A549 (cell line): ENCODE results near the gene PYY. TPM values are rescaled to one million over a fixed set of nuclear protein-coding genes. Genes with fewer than 3 reads are reported as not detected.

ENCODE experiments used
- ATAC-seq, 2 experiments: fragments of 200-7000 bp in 1 of 2; fragments of >200 bp in 1 of 2; cut with Nextera tagmentation in 1 of 2; cut with Tn5 transposase in 1 of 2; 3 replicates each; pipeline versions ENCODE4 v1.8.0 to v1.9.1; 2018 to 2020; ENCODE audit warnings: mild to moderate bottlenecking in 1 of 2, moderate library complexity in 1 of 2
- CTCF ChIA-PET: fragments of 300-600 bp; sonication (Branson Sonifier 250); formaldehyde crosslinking; extraction: SDS; loops from one replicate; lab custom pipeline; 2021; ENCODE audit warnings: antibody characterized with exemption, inconsistent platforms; lab: Yijun Ruan, JAX
- POLR2A ChIA-PET: fragments of 350-600 bp; formaldehyde crosslinking; extraction: SDS; loops from one replicate; lab custom pipeline; 2021; ENCODE audit warnings: antibody characterized with exemption, inconsistent platforms; lab: Yijun Ruan, JAX
- DNase-seq, 2 experiments: peaks; one replicate each; pipeline versions ENCODE4 v3.0.0 to v3.0.0-alpha.2; 2011 to 2016; ENCODE audit warnings: low read depth in 1 of 2, low spot score in 1 of 2
- FAIRE-seq: peaks from 2 replicates; lab custom pipeline; 2011; peaks lifted over from hg19 to GRCh38; lab: Jason Lieb, UNC
- H3K27ac ChIP-seq, 2 experiments: fragments of >200 bp; sonication (Bioruptor Twin); formaldehyde crosslinking; 3 replicates each; pipeline ENCODE4 v1.5.1; 2016 to 2017
- H3K4me1 ChIP-seq: fragments of >200 bp; sonication (Bioruptor Twin); formaldehyde crosslinking; 3 replicates; pipeline ENCODE4 v1.6.1; 2016
- H3K4me2 ChIP-seq: fragments of >200 bp; sonication (Bioruptor Twin); formaldehyde crosslinking; 3 replicates; pipeline ENCODE4 v1.6.1; 2016
- H3K4me3 ChIP-seq: fragments of >200 bp; sonication (Bioruptor Twin); formaldehyde crosslinking; 3 replicates; pipeline ENCODE4 v1.5.1; 2016
- H3K9me3 ChIP-seq: fragments of >200 bp; sonication (Bioruptor Twin); formaldehyde crosslinking; 3 replicates; pipeline ENCODE4 v1.6.1; 2016
- ATOH8 ChIP-seq: fragments of 250-450 bp; sonication (Bioruptor Pico); IDR thresholded peaks from 2 replicates; pipeline ENCODE4 v1.5.0; 2020; ENCODE audit warnings: low read depth, mild to moderate bottlenecking, moderate library complexity
- CBX2 ChIP-seq: fragments of 200-600 bp; sonication (generic); IDR thresholded peaks from 2 replicates; pipeline ENCODE4 v1.6.1; 2016; ENCODE audit warnings: low read depth, mild to moderate bottlenecking, borderline replicate concordance
- CHD2 ChIP-seq: fragments of 150-350 bp; IDR thresholded peaks from 2 replicates; pipeline ENCODE4 v1.6.1; 2014; ENCODE audit warnings: low read length; ENCODE audit not compliant: partially characterized antibody
- CHD4 ChIP-seq: fragments of 200-600 bp; sonication (generic); IDR thresholded peaks from 2 replicates; pipeline ENCODE4 v1.6.1; 2016; ENCODE audit warnings: antibody characterized with exemption, mild to moderate bottlenecking, borderline replicate concordance
- CTCF ChIP-seq: fragments of >200 bp; sonication (Bioruptor Twin); formaldehyde crosslinking; IDR thresholded peaks from 3 replicates; pipeline ENCODE4 v1.5.1; 2016
- E2F6 ChIP-seq: IDR thresholded peaks from 2 replicates; pipeline ENCODE4 v1.6.1; 2012; ENCODE audit warnings: low read depth, borderline replicate concordance
- EHF ChIP-seq: fragments of 250-450 bp; sonication (Bioruptor Pico); IDR thresholded peaks from 2 replicates; pipeline ENCODE4 v1.5.0; 2020; ENCODE audit warnings: mild to moderate bottlenecking
- EP300 ChIP-seq, 2 experiments: fragments of >200 bp; sonication (Bioruptor Twin); formaldehyde crosslinking; IDR thresholded peaks; 2 replicates in 1 of 2; 3 replicates in 1 of 2; pipeline ENCODE4 v1.6.1; 2016 to 2017
- ESRRA ChIP-seq: fragments of 150-350 bp; IDR thresholded peaks from 2 replicates; pipeline ENCODE4 v1.6.1; 2014; ENCODE audit warnings: mild to moderate bottlenecking, low read length, borderline replicate concordance
- FOSL2 ChIP-seq, 2 experiments: fragments of 450-650 bp in 1 of 2; fragments of >200 bp in 1 of 2; sonication (Bioruptor Twin) in 1 of 2; formaldehyde crosslinking; IDR thresholded peaks; 2 replicates each; pipeline versions ENCODE4 v1.5.0 to v1.6.1; 2016 to 2020; ENCODE audit warnings: mild to moderate bottlenecking in 1 of 2, moderate library complexity in 1 of 2
- FOXS1 ChIP-seq: fragments of 250-450 bp; sonication (Bioruptor Pico); IDR thresholded peaks from 2 replicates; pipeline ENCODE4 v1.5.0; 2020; ENCODE audit warnings: mild to moderate bottlenecking, moderate library complexity
- HDAC2 ChIP-seq: fragments of 200-600 bp; sonication (generic); IDR thresholded peaks from 2 replicates; pipeline ENCODE4 v1.6.1; 2016
- HOXA7 ChIP-seq: fragments of 250-450 bp; sonication (Bioruptor Pico); IDR thresholded peaks from 2 replicates; pipeline ENCODE4 v1.5.0; 2020; ENCODE audit warnings: mild to moderate bottlenecking, moderate library complexity
- HOXB13 ChIP-seq: fragments of 250-450 bp; sonication (Bioruptor Pico); IDR thresholded peaks from 2 replicates; pipeline ENCODE4 v1.5.0; 2020; ENCODE audit warnings: low read depth, mild to moderate bottlenecking, moderate library complexity
- JUN ChIP-seq, 2 experiments: fragments of >200 bp; sonication (Bioruptor Twin); formaldehyde crosslinking; IDR thresholded peaks; 2 replicates in 1 of 2; 3 replicates in 1 of 2; pipeline ENCODE4 v1.6.1; 2016 to 2017
- MAFK ChIP-seq: fragments of 450-650 bp; IDR thresholded peaks from 2 replicates; pipeline ENCODE4 v1.6.1; 2014; ENCODE audit not compliant: partially characterized antibody
- MAX ChIP-seq: IDR thresholded peaks from 2 replicates; pipeline ENCODE4 v1.6.1; 2012
- MYC ChIP-seq: IDR thresholded peaks from 2 replicates; pipeline ENCODE4 v1.6.1; 2012; ENCODE audit warnings: mild to moderate bottlenecking, inconsistent platforms, low read length, improper control_type of control experiment, borderline replicate concordance
- POLR2A ChIP-seq: IDR thresholded peaks from 2 replicates; pipeline ENCODE4 v1.6.1; 2012; ENCODE audit warnings: mild to moderate bottlenecking, low read length
- ZNF302 ChIP-seq: fragments of 250-450 bp; sonication (Bioruptor Pico); IDR thresholded peaks from 2 replicates; pipeline ENCODE4 v1.9.0; 2021; ENCODE audit warnings: inconsistent platforms, mild to moderate bottlenecking, moderate library complexity
- WGBS: methylation state at CpG from one replicate; pipeline ENCODE4 v1.1.6; 2017; ENCODE audit errors: missing lambda C conversion rate; 5-methylcytosine and 5-hydroxymethylcytosine counted together
- polyA plus RNA-seq, 4 experiments: library from polyadenylated mRNA; depleted of rRNA in 3 of 4; stranded (reverse); fragments of >200 nt; fragmentation: RNase III in 1 of 4; extraction: RNeasy Plus Mini Kit Qiagen cat#74134 plus additional on column Dnase treatment in 1 of 4; gene quantifications; 2 replicates in 3 of 4; 3 replicates in 1 of 4; pipeline ENCODE4 v1.2.3, GENCODE V29; 2011 to 2017

The PYY gene
- polyA plus RNA-seq, 2 of the 4 experiments (the other 2 are of a cell fraction), result not detected

- peaks cover 24% of the 10 kb centered on the region for H3K4me1 ChIP-seq
- ChIA-PET CTCF (interaction anchor here (0.5 to 25.9 kb wide), 43 partner anchors 13 to 1261 kb away, joined by 3 to 412 read pairs (median 4); partner anchors contain the start of gene PPY), POLR2A (no interaction called here)
- H3K9me3 ChIP-seq, result no peaks in the 10 kb centered on the region
- H3K4me3 ChIP-seq, result no peak overlapping the region
- H3K4me2 ChIP-seq, result no peak overlapping the region
- TF ChIP-seq ATOH8 (CRISPR knock-in tag) (no peak), CTCF (no peak), ZNF302 (CRISPR knock-in tag) (no peak), CHD4 (no peak), POLR2A (no peak), EP300 (IDR thresholded peaks at IDR 0.05) (no peak), FOXS1 (CRISPR knock-in tag) (no peak), MYC (no peak), CBX2 (no peak), MAFK (no peak), HOXB13 (CRISPR knock-in tag) (no peak), HDAC2 (no peak), HOXA7 (CRISPR knock-in tag) (no peak), ESRRA (no peak), E2F6 (no peak), CHD2 (no peak), FOSL2 (IDR thresholded peaks at IDR 0.05) (no peak), FOSL2 (CRISPR knock-in tag; IDR thresholded peaks at IDR 0.05) (no peak), JUN (IDR thresholded peaks at IDR 0.05) (no peak), EHF (CRISPR knock-in tag) (no peak)
- WGBS, result 61% methylated on average over 7 of the region's 7 CpGs
- DNase-seq, result no peak
- no peak for FAIRE-seq
- H3K27ac ChIP-seq, result no peak overlapping the region
- ATAC-seq, result no peak
These were observed 44.1 kb downstream of the PYY start for GRCh38 chr17:43909537-43910231.

GRCh38 chr17:43907998-43908721, 45.6 kb downstream of the PYY start:
- 55% methylated on average over 26 of the region's 26 CpGs for WGBS
- peak; percentile 56 to 77 for DNase-seq
- H3K4me3 ChIP-seq, result peak overlapping the region; percentile 46; the same call in 2 of the 3 replicates
- FAIRE-seq, result no peak
- peak overlapping the region in 1 of 2 experiments; percentile 74; a peak in 2 of 6 replicates for H3K27ac ChIP-seq
- no peaks in the 10 kb centered on the region for H3K9me3 ChIP-seq
- POLR2A ChIA-PET, result no interaction called here
- H3K4me2 ChIP-seq, result peak overlapping the region; percentile 99
- H3K4me1 ChIP-seq, result peaks cover 24% of the 10 kb centered on the region
- CTCF ChIA-PET, result interaction anchor here (0.6 to 25.9 kb wide), 13 partner anchors 8 to 133 kb away, joined by 3 to 412 read pairs (median 13); partner anchors contain the start of gene PPY
- peak; percentile 4 to 67; a peak in 3 of 6 replicates for ATAC-seq
- TF ChIP-seq POLR2A (no peak), EP300 (IDR thresholded peaks at IDR 0.05) (0 out of 5 replicates have a peak, but pooled peaks of 1 of the 2 experiments have one; percentile 21), MAX (0 out of 2 replicates have a peak, but pooled peaks have one; percentile 14), CHD2 (no peak)
